Measurements from ENCODE around the gene STK40.

DNA sequence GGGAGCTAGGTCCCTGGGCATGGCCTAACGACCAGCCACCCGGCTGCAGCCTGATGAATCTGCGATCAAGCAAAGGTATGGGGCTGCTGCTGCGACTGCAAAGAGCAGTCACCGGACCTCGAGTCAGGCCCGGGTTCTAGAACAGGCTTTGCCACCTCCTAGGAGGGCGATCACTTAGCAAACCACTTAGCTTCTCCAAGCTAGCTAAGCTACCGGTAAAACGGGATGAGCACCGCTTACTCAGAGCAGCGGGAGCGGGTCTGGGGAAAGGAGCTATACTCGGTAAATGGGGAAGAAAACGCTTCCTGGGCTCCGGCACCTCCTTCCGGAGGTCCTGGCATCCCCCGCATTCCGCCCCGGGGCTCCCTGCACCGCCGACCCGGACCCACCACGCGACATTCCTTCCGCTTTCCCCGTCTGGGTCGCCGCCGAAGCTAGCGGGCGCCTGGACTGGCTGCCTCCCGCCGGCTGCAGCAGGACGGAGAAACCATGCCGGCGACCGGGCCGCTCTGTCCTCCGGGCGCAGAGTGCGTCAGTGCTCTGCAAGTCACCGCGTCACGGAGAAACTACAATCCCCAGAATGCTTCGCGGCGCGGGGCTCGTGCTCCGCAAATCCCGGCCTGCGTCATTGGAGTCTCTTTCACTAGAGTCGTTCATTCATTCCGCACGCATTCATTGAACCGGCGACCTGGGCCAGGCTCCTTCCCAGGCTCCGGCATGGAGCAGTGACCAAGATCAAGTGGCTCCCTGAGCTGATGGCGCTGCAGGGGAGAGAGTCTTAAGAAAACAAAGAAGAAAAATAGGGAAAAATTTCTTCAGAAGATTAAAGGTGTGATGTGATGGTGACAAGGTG is 11.9 kb upstream of the STK40 start, which contains the start of gene LSM10:
- TF ChIP-seq EZH2 (IDR thresholded peaks at IDR 0.05; ENCODE audit: borderline replicate concordance, low read length), result no peak
- TF ChIP-seq, protein P1, sequence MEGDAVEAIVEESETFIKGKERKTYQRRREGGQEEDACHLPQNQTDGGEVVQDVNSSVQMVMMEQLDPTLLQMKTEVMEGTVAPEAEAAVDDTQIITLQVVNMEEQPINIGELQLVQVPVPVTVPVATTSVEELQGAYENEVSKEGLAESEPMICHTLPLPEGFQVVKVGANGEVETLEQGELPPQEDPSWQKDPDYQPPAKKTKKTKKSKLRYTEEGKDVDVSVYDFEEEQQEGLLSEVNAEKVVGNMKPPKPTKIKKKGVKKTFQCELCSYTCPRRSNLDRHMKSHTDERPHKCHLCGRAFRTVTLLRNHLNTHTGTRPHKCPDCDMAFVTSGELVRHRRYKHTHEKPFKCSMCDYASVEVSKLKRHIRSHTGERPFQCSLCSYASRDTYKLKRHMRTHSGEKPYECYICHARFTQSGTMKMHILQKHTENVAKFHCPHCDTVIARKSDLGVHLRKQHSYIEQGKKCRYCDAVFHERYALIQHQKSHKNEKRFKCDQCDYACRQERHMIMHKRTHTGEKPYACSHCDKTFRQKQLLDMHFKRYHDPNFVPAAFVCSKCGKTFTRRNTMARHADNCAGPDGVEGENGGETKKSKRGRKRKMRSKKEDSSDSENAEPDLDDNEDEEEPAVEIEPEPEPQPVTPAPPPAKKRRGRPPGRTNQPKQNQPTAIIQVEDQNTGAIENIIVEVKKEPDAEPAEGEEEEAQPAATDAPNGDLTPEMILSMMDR (conservative IDR thresholded peaks at IDR 0.05 in 1 of 2, IDR thresholded peaks at IDR 0.05 in 1 of 2; ENCODE audit: extremely low read depth in 1 of 2, insufficient read depth in 1 of 2, low read depth in 1 of 2, low read length in 2 of 2), result no peak

Measured in mammary epithelial cell (primary cell).